Activated naive CD4-positive, alpha-beta T cell treated with anti-CD3 and anti-CD28 coated beads for 36 hours (primary cell): ENCODE results near the gene RBBP4. TPM values are rescaled to one million over a fixed set of nuclear protein-coding genes. Genes with fewer than 3 reads are reported as not detected.
A peak's percentile ranks its signal among the peaks of the same experiment; 100 is the strongest.
"Not testable (repeated sequence)": the region's sequence is repeated elsewhere in the genome, so short reads cannot be mapped to it uniquely, and the experiment has no call there.

Source experiments
- CTCF ChIA-PET: fragments of 350-600 bp; sonication (Branson Sonifier 250); formaldehyde crosslinking; loops from one replicate; lab custom pipeline; 2021; ENCODE audit warnings: antibody characterized with exemption; lab: Charles Lee
- DNase-seq: peaks from one replicate; pipeline ENCODE4 v3.0.0-alpha.2; 2020
- H3K27ac Mint-ChIP-seq: one replicate; pipeline ENCODE4 v1.8.0; 2021; ENCODE audit warnings: mild to moderate bottlenecking, mixed read lengths
- H3K27me3 Mint-ChIP-seq: one replicate; pipeline ENCODE4 v1.8.0; 2021; ENCODE audit warnings: low read depth, mixed read lengths
- H3K36me3 Mint-ChIP-seq: one replicate; pipeline ENCODE4 v1.8.0; 2021; ENCODE audit warnings: low read depth, mixed read lengths
- H3K4me1 Mint-ChIP-seq: one replicate; pipeline ENCODE4 v1.8.0; 2021; ENCODE audit warnings: low read depth, mixed read lengths
- H3K4me3 Mint-ChIP-seq: one replicate; pipeline ENCODE4 v1.8.0; 2021; ENCODE audit warnings: mild to moderate bottlenecking, moderate library complexity, mixed read lengths
- H3K9me3 Mint-ChIP-seq: one replicate; pipeline ENCODE4 v1.8.0; 2021; ENCODE audit warnings: mixed read lengths
- intact Hi-C: fragments of 100-400 bp; cut with micrococcal nuclease; formaldehyde crosslinking; loops from one replicate; pipeline ENCODE4 v1.15.1; 2023
- total RNA-seq, 2 experiments: library from RNA; stranded (reverse); gene quantifications; one replicate each; pipeline ENCODE4 v1.2.3, GENCODE V29; 2021

Gene RBBP4
- total RNA-seq, 2 experiments from 2014 or later: 381 to 409 TPM

DNA sequence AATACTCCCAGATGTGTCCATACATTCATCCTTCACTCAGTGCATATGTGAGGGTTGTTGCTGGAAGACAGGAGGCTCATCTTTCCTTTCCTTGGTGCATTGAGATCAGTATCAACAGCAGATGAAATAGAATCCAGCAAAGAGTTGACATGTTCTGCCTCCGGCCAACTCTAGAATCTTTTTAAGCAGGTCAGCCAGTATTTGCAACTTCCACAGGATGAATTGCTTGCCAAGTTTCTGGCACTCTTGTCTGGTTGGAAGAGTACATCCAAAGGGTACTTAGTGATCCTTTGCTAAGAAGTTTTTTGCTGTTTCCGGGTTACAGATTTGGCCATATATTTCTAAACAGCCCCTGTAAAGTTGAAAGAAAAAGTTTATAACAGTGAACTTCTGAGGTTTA, 30.5 kb downstream of the RBBP4 start:
- Mint-ChIP-seq H3K27ac (no peak overlapping the region), H3K27me3 (no peaks in the 10 kb centered on the region), H3K4me3 (no peak overlapping the region), H3K4me1 (peaks cover 15% of the 10 kb centered on the region), H3K36me3 (peaks cover 46% of the 10 kb centered on the region), H3K9me3 (no peaks in the 10 kb centered on the region)
- DNase-seq: no peak
- intact Hi-C loops: no loop called here
- CTCF ChIA-PET: no interaction called here

GRCh38 chr1:32681999-32682398, 31.0 kb downstream of the RBBP4 start:
- H3K27ac Mint-ChIP-seq: no peak overlapping the region
- intact Hi-C loops: no loop called here

GRCh38 chr1:32683397-32683796, 32.4 kb downstream of the RBBP4 start:
- no peak for DNase-seq
- Mint-ChIP-seq H3K27me3 (no peaks in the 10 kb centered on the region), H3K4me1 (peaks cover 15% of the 10 kb centered on the region), H3K9me3 (no peaks in the 10 kb centered on the region), H3K36me3 (peaks cover 38% of the 10 kb centered on the region), H3K4me3 (no peak overlapping the region), H3K27ac (peak overlapping the region; percentile 76)
- CTCF ChIA-PET: interaction anchor here (2.0 kb wide), 1 partner anchor 29 kb away, joined by 8 read pairs; no protein-coding TSS in a partner anchor
- intact Hi-C loops: no loop called here

More at GRCh38 chr1:32681999-32682398, 31.0 kb downstream of the RBBP4 start:
- CTCF ChIA-PET: no interaction called here
- H3K27me3 Mint-ChIP-seq: no peaks in the 10 kb centered on the region
- H3K4me1 Mint-ChIP-seq: peaks cover 15% of the 10 kb centered on the region
- no peaks in the 10 kb centered on the region for H3K9me3 Mint-ChIP-seq
- peaks cover 45% of the 10 kb centered on the region for H3K36me3 Mint-ChIP-seq
- no peak overlapping the region for H3K4me3 Mint-ChIP-seq
- DNase-seq: no peak

- Mint-ChIP-seq H3K9me3 (no peaks in the 10 kb centered on the region), H3K4me3 (no peak overlapping the region)
- CTCF ChIA-PET: interaction anchor here (2.0 kb wide), 1 partner anchor 28 kb away, joined by 8 read pairs; no protein-coding TSS in a partner anchor
These were observed 33.3 kb downstream of the RBBP4 start for GRCh38 chr1:32684167-32684811.

GRCh38 chr1:32685498-32685897, 34.5 kb downstream of the RBBP4 start:
- Mint-ChIP-seq H3K27me3 (no peaks in the 10 kb centered on the region), H3K4me3 (no peak overlapping the region), H3K36me3 (peaks cover 34% of the 10 kb centered on the region), H3K4me1 (peaks cover 15% of the 10 kb centered on the region), H3K27ac (no peak overlapping the region), H3K9me3 (no peaks in the 10 kb centered on the region)
- CTCF ChIA-PET: interaction anchor here (2.0 kb wide), 1 partner anchor 27 kb away, joined by 8 read pairs; no protein-coding TSS in a partner anchor
- intact Hi-C loops: no loop called here
- no peak for DNase-seq

More at GRCh38 chr1:32684167-32684811, 33.3 kb downstream of the RBBP4 start:
- DNase-seq: no peak
- H3K36me3 Mint-ChIP-seq: peaks cover 37% of the 10 kb centered on the region
- H3K27me3 Mint-ChIP-seq: no peaks in the 10 kb centered on the region
- H3K27ac Mint-ChIP-seq: peak overlapping the region; percentile 76
- intact Hi-C loops: loop anchor here (1.0 kb wide), 1 partner anchor 33 kb away; the partner anchor contains the start of gene RBBP4
- H3K4me1 Mint-ChIP-seq: peaks cover 15% of the 10 kb centered on the region

DNA sequence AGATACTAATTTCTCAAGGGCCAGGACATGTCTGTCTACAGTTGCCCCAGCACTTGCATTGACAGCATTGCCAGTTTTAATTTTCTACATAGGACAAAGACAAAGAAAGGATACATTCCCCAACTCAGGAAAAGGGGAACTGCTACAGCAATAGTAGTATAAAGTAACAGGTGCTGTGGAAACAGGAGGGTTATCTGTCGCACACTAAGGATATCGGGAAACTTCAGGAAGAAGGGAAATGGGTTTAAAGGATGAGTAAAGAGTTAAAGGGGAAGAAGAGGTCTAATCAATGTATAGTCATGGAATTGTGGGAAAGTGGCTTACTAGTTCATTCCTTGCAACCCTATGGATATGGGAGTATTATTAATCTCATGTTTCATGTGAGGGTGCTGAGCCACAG, 35.4 kb downstream of the RBBP4 start:
- H3K36me3 Mint-ChIP-seq: peaks cover 26% of the 10 kb centered on the region
- CTCF ChIA-PET: interaction anchor here (0.6 kb wide), 1 partner anchor 186 kb away, joined by 3 read pairs; no protein-coding TSS in a partner anchor
- peaks cover 15% of the 10 kb centered on the region for H3K4me1 Mint-ChIP-seq
- intact Hi-C loops: no loop called here
- no peaks in the 10 kb centered on the region for H3K27me3 Mint-ChIP-seq
- DNase-seq: no peak
- H3K9me3 Mint-ChIP-seq: no peaks in the 10 kb centered on the region
- no peak overlapping the region for H3K4me3 Mint-ChIP-seq
- no peak overlapping the region for H3K27ac Mint-ChIP-seq

DNA sequence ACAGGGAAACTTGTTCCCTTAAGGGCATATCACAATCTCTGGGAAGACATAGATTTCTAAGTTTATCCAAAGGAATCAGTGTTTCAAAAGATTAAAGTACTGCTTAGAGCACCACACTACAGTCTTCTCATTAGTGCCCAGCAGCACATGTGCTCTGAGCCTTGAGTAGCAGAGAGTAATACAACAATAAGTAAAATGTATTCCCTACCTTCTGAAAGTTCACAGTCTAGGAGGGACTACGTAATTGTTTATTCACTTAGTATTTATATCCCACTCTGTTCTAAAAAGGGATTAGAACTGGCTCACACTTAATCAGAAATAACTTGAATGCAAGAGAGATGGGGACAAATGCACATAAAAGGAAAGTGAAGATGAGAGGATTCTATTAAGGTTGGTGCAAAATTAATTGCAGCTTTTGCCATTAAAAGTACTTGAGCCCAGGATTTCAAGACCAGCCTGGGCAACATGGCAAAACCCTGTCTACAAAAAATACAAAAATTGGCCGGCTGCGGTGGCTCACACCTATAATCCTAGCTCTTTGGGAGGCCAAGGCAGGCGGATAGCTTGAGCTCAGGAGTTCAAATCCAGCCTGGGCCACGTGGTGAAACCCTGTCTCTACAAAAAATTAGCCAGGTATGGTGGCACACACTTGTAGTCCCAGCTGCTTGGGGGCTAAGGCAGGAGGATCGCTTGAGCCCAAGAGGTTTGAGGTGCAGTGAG, 42.6 kb downstream of the RBBP4 start:
- DNase-seq: no peak
- H3K27ac Mint-ChIP-seq: no peak overlapping the region
- H3K4me1 Mint-ChIP-seq: no peaks in the 10 kb centered on the region
- H3K27me3 Mint-ChIP-seq: no peaks in the 10 kb centered on the region
- CTCF ChIA-PET: interaction anchor here (0.6 kb wide), 1 partner anchor 18 kb away, joined by 5 read pairs; no protein-coding TSS in a partner anchor
- no peaks in the 10 kb centered on the region for H3K9me3 Mint-ChIP-seq
- intact Hi-C loops: no loop called here
- H3K4me3 Mint-ChIP-seq: no peak overlapping the region
- peaks cover 2% of the 10 kb centered on the region for H3K36me3 Mint-ChIP-seq

- Mint-ChIP-seq H3K9me3 (no peaks in the 10 kb centered on the region), H3K27ac (no peak overlapping the region), H3K27me3 (no peaks in the 10 kb centered on the region), H3K4me3 (no peak overlapping the region), H3K4me1 (no peaks in the 10 kb centered on the region), H3K36me3 (no peaks in the 10 kb centered on the region)
- intact Hi-C loops: no loop called here
- CTCF ChIA-PET: interaction anchor here (0.6 kb wide), 2 partner anchors 18 to 97 kb away, joined by 4 to 5 read pairs; no protein-coding TSS in a partner anchor
- no peak for DNase-seq
These were observed 44.3 kb downstream of the RBBP4 start for GRCh38 chr1:32695098-32695904.

GRCh38 chr1:32696041-32696440, 45.0 kb downstream of the RBBP4 start:
- intact Hi-C loops: no loop called here
- Mint-ChIP-seq H3K36me3 (no peaks in the 10 kb centered on the region), H3K9me3 (no peaks in the 10 kb centered on the region), H3K4me3 (no peak overlapping the region), H3K27me3 (no peaks in the 10 kb centered on the region), H3K27ac (no peak overlapping the region), H3K4me1 (no peaks in the 10 kb centered on the region)
- no peak for DNase-seq
- CTCF ChIA-PET: no interaction called here

GRCh38 chr1:32696996-32697395, 46.0 kb downstream of the RBBP4 start:
- H3K4me3 Mint-ChIP-seq, H3K27ac Mint-ChIP-seq, DNase-seq, H3K27me3 Mint-ChIP-seq, H3K4me1 Mint-ChIP-seq, intact Hi-C loops, H3K36me3 Mint-ChIP-seq, H3K9me3 Mint-ChIP-seq: not testable (repeated sequence)
- CTCF ChIA-PET: interaction anchor here (0.6 kb wide), 1 partner anchor 179 kb away, joined by 5 read pairs; no protein-coding TSS in a partner anchor

DNA sequence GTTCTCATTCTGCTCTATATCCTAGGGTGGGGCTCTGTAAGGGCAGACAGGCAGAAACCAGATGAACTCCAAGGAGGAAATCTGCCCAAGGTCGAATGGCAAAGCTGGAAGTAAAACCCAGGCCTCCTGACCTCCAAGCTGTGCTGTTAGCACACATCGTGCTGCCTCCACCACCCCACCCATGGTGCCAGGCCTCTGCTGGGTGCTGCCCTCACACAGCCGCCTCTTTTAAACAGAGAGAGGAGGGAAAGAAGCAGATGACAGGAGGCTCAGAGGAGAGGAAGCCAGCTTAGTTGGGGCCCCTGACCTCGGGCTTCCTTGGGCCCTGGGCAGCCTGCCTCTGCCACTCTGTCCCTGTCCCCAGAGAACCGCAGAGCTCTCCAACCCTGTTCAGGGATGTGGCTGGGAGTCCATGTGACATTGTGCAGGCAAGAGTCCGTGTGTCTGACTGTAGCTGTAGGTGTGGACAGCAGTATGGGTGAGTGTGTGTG, 50.5 kb downstream of the RBBP4 start:
- CTCF ChIA-PET: interaction anchor here (1.5 kb wide), 1 partner anchor 72 kb away, joined by 8 read pairs; no protein-coding TSS in a partner anchor
- Mint-ChIP-seq H3K9me3 (no peaks in the 10 kb centered on the region), H3K36me3 (no peaks in the 10 kb centered on the region), H3K4me3 (no peak overlapping the region), H3K27me3 (peaks cover 26% of the 10 kb centered on the region), H3K4me1 (peaks cover 11% of the 10 kb centered on the region), H3K27ac (no peak overlapping the region)
- no peak for DNase-seq
- intact Hi-C loops: no loop called here
